ENCODE results near the gene SCAMP4. TPM values are rescaled to one million over a fixed set of nuclear protein-coding genes. Genes with fewer than 3 reads are reported as not detected.

SCAMP4 gene
- 22.1 and 29.7 TPM in 2 replicates for total RNA-seq
- polyA plus RNA-seq, result 16.9 and 21.2 TPM in 2 replicates
- polyA plus RNA-seq (2012), result 45.1 and 47.0 TPM in 2 replicates
- polyA minus RNA-seq (ENCODE audit: low replicate concordance), result 50.1 and 59.3 TPM in 2 replicates

GRCh38 chr19:1905110-1905862, at the start of gene SCAMP4, which contains the start of gene ADAT3:
Gene SCAMP4, plus strand, starts transcription at chr19:1905399. Its CDS starts 9,621 bp downstream, at chr19:1915020.
Gene ADAT3, plus strand, starts transcription at chr19:1905399. Its CDS starts 6,649 bp downstream, at chr19:1912048.
- Histone ChIP-seq H3K27me3 (ENCODE audit: control insufficient read depth, insufficient read depth, low read length) (no peaks in the 10 kb centered on the region), H3K9me3 (ENCODE audit: control insufficient read depth, insufficient read depth, low read depth, low read length) (no peaks in the 10 kb centered on the region), H2AFZ (ENCODE audit: low read length) (peak within 1 kb of the TSS; percentile 50), H3K79me2 (ENCODE audit: control insufficient read depth, insufficient read depth, low read length) (peaks cover 32% of the 10 kb centered on the region), H3K4me1 (ENCODE audit: control insufficient read depth, extremely low read depth, insufficient read depth, low read length) (peaks cover 8% of the 10 kb centered on the region), H3K4me3 (replicated peaks in 1 of 4; ENCODE audit: control extremely low read depth in 1 of 4, insufficient read depth in 1 of 4, low read depth in 3 of 4, low read length in 4 of 4) (peak within 1 kb of the TSS; percentile 59 to 73 (median 70)), H3K9ac (ENCODE audit: insufficient read depth, low read length) (peak within 1 kb of the TSS; percentile 93), H4K20me1 (ENCODE audit: control insufficient read depth, extremely low read depth, insufficient read depth, low read length) (no peaks in the 10 kb centered on the region), H3K36me3 (ENCODE audit: control insufficient read depth, insufficient read depth, low read length) (peaks cover 2% of the 10 kb centered on the region), H3K27ac (ENCODE audit: insufficient read depth, low read length) (peak within 1 kb of the TSS; percentile 83), H3K4me2 (ENCODE audit: extremely low read depth, insufficient read depth, low read length) (peak within 1 kb of the TSS; percentile 99)
- TF ChIP-seq CTCF (conservative IDR thresholded peaks at IDR 0.05 in 1 of 2, IDR thresholded peaks at IDR 0.05 in 1 of 2; ENCODE audit: low read depth in 1 of 2, low read length in 2 of 2), result no peak
- no peak for TF ChIP-seq EZH2 (IDR thresholded peaks at IDR 0.05; ENCODE audit: low read length, missing control alignments)
- DNase-seq (ENCODE audit: low read depth in 2 of 2), result peak; percentile 98 to 99

- Histone ChIP-seq H4K20me1 (ENCODE audit: control insufficient read depth, extremely low read depth, insufficient read depth, low read length) (no peaks in the 10 kb centered on the region), H3K27me3 (ENCODE audit: control insufficient read depth, insufficient read depth, low read length) (no peaks in the 10 kb centered on the region), H2AFZ (ENCODE audit: low read length) (no peak overlapping the region), H3K9me3 (ENCODE audit: control insufficient read depth, insufficient read depth, low read depth, low read length) (no peaks in the 10 kb centered on the region), H3K4me2 (ENCODE audit: extremely low read depth, insufficient read depth, low read length) (peak overlapping the region; percentile 85), H3K4me1 (ENCODE audit: control insufficient read depth, extremely low read depth, insufficient read depth, low read length) (peaks cover 48% of the 10 kb centered on the region), H3K79me2 (ENCODE audit: control insufficient read depth, insufficient read depth, low read length) (peaks cover 70% of the 10 kb centered on the region), H3K4me3 (replicated peaks in 1 of 4; ENCODE audit: control extremely low read depth in 1 of 4, insufficient read depth in 1 of 4, low read depth in 3 of 4, low read length in 4 of 4) (peak overlapping the region; percentile 26 to 48 (median 36)), H3K9ac (ENCODE audit: insufficient read depth, low read length) (peak overlapping the region; percentile 65), H3K36me3 (ENCODE audit: control insufficient read depth, insufficient read depth, low read length) (no peaks in the 10 kb centered on the region), H3K27ac (ENCODE audit: insufficient read depth, low read length) (peak overlapping the region; percentile 92)
- no peak for TF ChIP-seq CTCF (conservative IDR thresholded peaks at IDR 0.05 in 1 of 2, IDR thresholded peaks at IDR 0.05 in 1 of 2; ENCODE audit: low read depth in 1 of 2, low read length in 2 of 2)
- no peak for TF ChIP-seq EZH2 (IDR thresholded peaks at IDR 0.05; ENCODE audit: low read length, missing control alignments)
- DNase-seq (ENCODE audit: low read depth in 2 of 2), result no peak
Measured at GRCh38 chr19:1855828-1856255, 49.4 kb upstream of the SCAMP4 start.

- Histone ChIP-seq H3K9ac (ENCODE audit: insufficient read depth, low read length) (peak overlapping the region; percentile 70), H3K4me1 (ENCODE audit: control insufficient read depth, extremely low read depth, insufficient read depth, low read length) (peaks cover 53% of the 10 kb centered on the region)
Measured at GRCh38 chr19:1856345-1856697, 48.9 kb upstream of the SCAMP4 start.

More at GRCh38 chr19:1856345-1856697, 48.9 kb upstream of the SCAMP4 start:
- Histone ChIP-seq H3K79me2 (ENCODE audit: control insufficient read depth, insufficient read depth, low read length) (peaks cover 75% of the 10 kb centered on the region), H3K4me2 (ENCODE audit: extremely low read depth, insufficient read depth, low read length) (peak overlapping the region; percentile 85), H4K20me1 (ENCODE audit: control insufficient read depth, extremely low read depth, insufficient read depth, low read length) (no peaks in the 10 kb centered on the region), H3K27me3 (ENCODE audit: control insufficient read depth, insufficient read depth, low read length) (no peaks in the 10 kb centered on the region), H3K4me3 (replicated peaks in 1 of 4; ENCODE audit: control extremely low read depth in 1 of 4, insufficient read depth in 1 of 4, low read depth in 3 of 4, low read length in 4 of 4) (peak overlapping the region; percentile 13 to 43 (median 28)), H3K9me3 (ENCODE audit: control insufficient read depth, insufficient read depth, low read depth, low read length) (no peaks in the 10 kb centered on the region), H2AFZ (ENCODE audit: low read length) (no peak overlapping the region), H3K27ac (ENCODE audit: insufficient read depth, low read length) (peak overlapping the region; percentile 92), H3K36me3 (ENCODE audit: control insufficient read depth, insufficient read depth, low read length) (no peaks in the 10 kb centered on the region)
- DNase-seq (ENCODE audit: low read depth in 2 of 2), result no peak
- TF ChIP-seq CTCF (conservative IDR thresholded peaks at IDR 0.05 in 1 of 2, IDR thresholded peaks at IDR 0.05 in 1 of 2; ENCODE audit: low read depth in 1 of 2, low read length in 2 of 2) (no peak), EZH2 (IDR thresholded peaks at IDR 0.05; ENCODE audit: low read length, missing control alignments) (no peak)

All from fibroblast of lung (primary cell).